GM19372 (cell line): Measurements from ENCODE around the gene MMP24OS.

ENCODE experiments used
- ATAC-seq: cut with Tn5 transposase; IDR thresholded peaks from one replicate; pipeline ENCODE4 v1.9.1; 2021; ENCODE audit warnings: mild to moderate bottlenecking, low read depth, moderate library complexity; ENCODE audit not compliant: unreplicated experiment

MMP24OS gene

GRCh38 chr20:35307666-35308653, 30.0 kb upstream of the MMP24OS start:
- no peak for ATAC-seq

- ATAC-seq, result no peak
These were observed 29.1 kb upstream of the MMP24OS start for GRCh38 chr20:35306931-35307517.

GRCh38 chr20:35305682-35306556, 28.0 kb upstream of the MMP24OS start:
- ATAC-seq, result no peak

- no peak for ATAC-seq
These were observed 27.0 kb upstream of the MMP24OS start for GRCh38 chr20:35304956-35305355.

GRCh38 chr20:35303735-35304491, 26.0 kb upstream of the MMP24OS start:
- ATAC-seq, result no peak

GRCh38 chr20:35303382-35303734, 25.4 kb upstream of the MMP24OS start:
- ATAC-seq, result no peak

- ATAC-seq, result no peak
These were observed 24.8 kb upstream of the MMP24OS start for GRCh38 chr20:35302421-35303335.

- ATAC-seq, result no peak
These were observed 23.5 kb upstream of the MMP24OS start for GRCh38 chr20:35301426-35301825.

GRCh38 chr20:35300469-35301262, 22.7 kb upstream of the MMP24OS start:
- no peak for ATAC-seq

GRCh38 chr20:35299780-35300179, 21.9 kb upstream of the MMP24OS start:
- no peak for ATAC-seq

GRCh38 chr20:35298264-35298663, 20.3 kb upstream of the MMP24OS start:
- ATAC-seq, result no peak

GRCh38 chr20:35297740-35298139, 19.8 kb upstream of the MMP24OS start:
- no peak for ATAC-seq

GRCh38 chr20:35297155-35297554, 19.2 kb upstream of the MMP24OS start:
- no peak for ATAC-seq

GRCh38 chr20:35296101-35296554, 18.2 kb upstream of the MMP24OS start:
- no peak for ATAC-seq

GRCh38 chr20:35295674-35296073, 17.8 kb upstream of the MMP24OS start:
- no peak for ATAC-seq

- ATAC-seq, result no peak
These were observed 17.1 kb upstream of the MMP24OS start for GRCh38 chr20:35295058-35295457.

- no peak for ATAC-seq
These were observed 16.4 kb upstream of the MMP24OS start for GRCh38 chr20:35294293-35294685.
